Kidney tubule cell (primary cell): ENCODE results near the gene PLA2G6.

Experiments
- DNase-seq: peaks from one replicate; pipeline ENCODE4 v3.0.0-alpha.2; 2018; ENCODE audit warnings: low spot score

The PLA2G6 gene

GRCh38 chr22:38214302-38215056, 32.8 kb upstream of the PLA2G6 start:
- peak; percentile 49 for DNase-seq

GRCh38 chr22:38213990-38214301, 32.3 kb upstream of the PLA2G6 start:
- DNase-seq = no peak

GRCh38 chr22:38213319-38213989, 31.8 kb upstream of the PLA2G6 start:
- DNase-seq = no peak

- DNase-seq = no peak
Measured at GRCh38 chr22:38212442-38212841, 30.8 kb upstream of the PLA2G6 start.

- no peak for DNase-seq
Measured at GRCh38 chr22:38211556-38211955, 29.9 kb upstream of the PLA2G6 start.

GRCh38 chr22:38208551-38208968, 26.9 kb upstream of the PLA2G6 start:
- DNase-seq = no peak

- DNase-seq = no peak
Measured at GRCh38 chr22:38207898-38208432, 26.3 kb upstream of the PLA2G6 start.

- DNase-seq = no peak
Measured at GRCh38 chr22:38205261-38206128, 23.9 kb upstream of the PLA2G6 start.

- DNase-seq = peak; percentile 25
Measured at GRCh38 chr22:38204784-38205183, 23.2 kb upstream of the PLA2G6 start.

GRCh38 chr22:38203855-38204514, 22.4 kb upstream of the PLA2G6 start:
- peak; percentile 46 for DNase-seq

GRCh38 chr22:38203090-38203810, 21.6 kb upstream of the PLA2G6 start:
- peak; percentile 76 for DNase-seq

- DNase-seq = peak; percentile 79
Measured at GRCh38 chr22:38202437-38203089, 20.9 kb upstream of the PLA2G6 start.

- peak; percentile 98 for DNase-seq
Measured at GRCh38 chr22:38201711-38202436, 20.2 kb upstream of the PLA2G6 start, which contains the start of gene MAFF. Gene MAFF, plus strand, starts transcription at chr22:38201994. Its CDS starts 11,860 bp downstream, at chr22:38213854.

GRCh38 chr22:38201371-38201710, 19.7 kb upstream of the PLA2G6 start:
- no peak for DNase-seq

- no peak for DNase-seq
Measured at GRCh38 chr22:38199826-38200559, 18.4 kb upstream of the PLA2G6 start.

- no peak for DNase-seq
Measured at GRCh38 chr22:38196791-38197419, 15.3 kb upstream of the PLA2G6 start.

- DNase-seq = no peak
Measured at GRCh38 chr22:38193580-38193979, 11.9 kb upstream of the PLA2G6 start.

- no peak for DNase-seq
Measured at GRCh38 chr22:38192475-38192863, 10.8 kb upstream of the PLA2G6 start.
